ENCODE measurements around the gene CLCN7.

Gene CLCN7

GRCh38 chr16:1474796-1475551 is at the start of gene CLCN7:
CLCN7 (minus strand) TSS chr16:1475028; CDS start chr16:1474974, 54 bp downstream.
- DNase-seq = peak; percentile 79

GRCh38 chr16:1524366-1524765 is 49.5 kb upstream of the CLCN7 start:
- DNase-seq = no peak

- DNase-seq = no peak
These were observed 48.9 kb upstream of the CLCN7 start for GRCh38 chr16:1523581-1524245.

GRCh38 chr16:1520461-1520860 is 45.6 kb upstream of the CLCN7 start:
- DNase-seq = no peak

- no peak for DNase-seq
These were observed 45.0 kb upstream of the CLCN7 start for GRCh38 chr16:1519831-1520230.

- DNase-seq = no peak
These were observed 43.9 kb upstream of the CLCN7 start for GRCh38 chr16:1518626-1519135.

- DNase-seq = no peak
These were observed 39.7 kb upstream of the CLCN7 start for GRCh38 chr16:1514507-1514906.

GRCh38 chr16:1512774-1513173 is 37.9 kb upstream of the CLCN7 start:
- no peak for DNase-seq

GRCh38 chr16:1511662-1512569 is 37.1 kb upstream of the CLCN7 start:
- DNase-seq = no peak

- DNase-seq = no peak
These were observed 36.1 kb upstream of the CLCN7 start for GRCh38 chr16:1510941-1511351.

GRCh38 chr16:1510272-1510671 is 35.4 kb upstream of the CLCN7 start:
- DNase-seq = no peak

- no peak for DNase-seq
These were observed 34.7 kb upstream of the CLCN7 start for GRCh38 chr16:1509307-1510221.

GRCh38 chr16:1508494-1509187 is 33.8 kb upstream of the CLCN7 start:
- DNase-seq = no peak

GRCh38 chr16:1506494-1507213 is 31.8 kb upstream of the CLCN7 start:
- DNase-seq = no peak

- no peak for DNase-seq
These were observed 31.1 kb upstream of the CLCN7 start for GRCh38 chr16:1505912-1506311.

GRCh38 chr16:1505073-1505844 is 30.4 kb upstream of the CLCN7 start:
- no peak for DNase-seq

GRCh38 chr16:1503110-1503955 is 28.5 kb upstream of the CLCN7 start:
- DNase-seq = no peak

GRCh38 chr16:1502092-1503004 is 27.5 kb upstream of the CLCN7 start:
- no peak for DNase-seq
